GM06990 (cell line): Measurements from ENCODE around the gene UPF2.

Experiments used
- DNase-seq: peaks from one replicate; pipeline ENCODE4 v3.0.0-alpha.2; 2011; ENCODE audit not compliant: insufficient read length; ENCODE audit errors: extremely low read depth
- H3K27me3 ChIP-seq: replicated peaks from 2 replicates; pipeline ENCODE4 v1.6.0; 2011; ENCODE audit warnings: low read length; ENCODE audit not compliant: control insufficient read depth, insufficient read depth
- H3K36me3 ChIP-seq: 2 replicates; pipeline ENCODE4 v1.5.1; 2011; ENCODE audit warnings: low read length; ENCODE audit not compliant: control insufficient read depth, insufficient read depth
- H3K4me3 ChIP-seq: replicated peaks from 2 replicates; pipeline ENCODE4 v1.5.1; 2011; ENCODE audit warnings: low read depth, mild to moderate bottlenecking, control low read depth, low read length
- TF ChIP-seq, protein P1 (sequence below): IDR thresholded peaks from 2 replicates; pipeline ENCODE4 v1.5.1; 2011; ENCODE audit warnings: low read length, control low read depth, mild to moderate bottlenecking, inconsistent platforms; ENCODE audit not compliant: insufficient read depth, poor library complexity, severe bottlenecking

UPF2 gene

DNA sequence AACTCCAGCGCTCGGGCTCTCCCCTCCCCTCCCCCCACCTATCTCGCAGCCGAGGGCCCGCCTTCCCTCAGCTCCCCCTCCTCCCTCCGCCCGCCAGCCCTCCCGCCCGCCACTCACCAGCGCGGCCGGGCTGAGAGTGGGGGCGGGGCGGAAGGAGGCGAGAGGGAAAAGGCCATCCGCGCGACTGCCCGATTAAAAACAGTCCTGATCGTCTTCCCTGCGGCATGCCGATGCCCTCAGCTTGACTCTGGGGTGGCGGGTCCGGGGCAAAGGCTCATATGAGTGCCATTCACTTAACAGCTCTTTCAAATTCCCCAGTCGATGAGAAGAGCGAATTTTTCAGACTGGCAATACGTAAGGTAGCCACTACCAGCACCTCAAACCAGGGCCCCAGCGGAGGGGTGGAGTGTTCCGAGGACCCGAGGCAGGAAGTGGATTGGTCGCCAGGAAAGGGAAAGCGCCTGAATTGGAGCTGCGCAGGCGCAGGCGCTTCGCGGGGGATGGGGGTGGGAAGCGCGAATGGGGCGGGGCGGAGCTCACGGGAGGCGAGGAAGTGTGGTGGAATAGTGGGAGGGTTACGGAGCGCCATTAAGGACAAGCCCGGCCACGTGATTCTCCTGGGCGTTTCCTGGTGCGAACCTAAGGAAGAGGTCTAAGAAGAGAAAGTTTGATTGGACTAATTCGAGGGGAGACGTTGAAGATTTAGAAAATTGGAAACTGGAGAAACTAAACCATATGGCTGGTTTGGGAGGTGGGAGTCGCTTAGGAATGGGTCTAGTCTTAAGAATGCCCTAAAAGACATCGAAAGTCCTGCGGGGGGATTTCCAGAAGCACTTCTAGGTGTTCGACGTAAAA, at the start of gene UPF2:
UPF2 (minus strand) TSS at position 13 of the 855 bp plus-strand sequence. CDS start 7,386 bp downstream, outside the sequence.
- H3K36me3 ChIP-seq, result no peaks in the 10 kb centered on the region
- no peaks in the 10 kb centered on the region for H3K27me3 ChIP-seq
- DNase-seq, result peak; percentile 99
- peak within 1 kb of the TSS; percentile 100 for H3K4me3 ChIP-seq
- TF ChIP-seq, protein P1, sequence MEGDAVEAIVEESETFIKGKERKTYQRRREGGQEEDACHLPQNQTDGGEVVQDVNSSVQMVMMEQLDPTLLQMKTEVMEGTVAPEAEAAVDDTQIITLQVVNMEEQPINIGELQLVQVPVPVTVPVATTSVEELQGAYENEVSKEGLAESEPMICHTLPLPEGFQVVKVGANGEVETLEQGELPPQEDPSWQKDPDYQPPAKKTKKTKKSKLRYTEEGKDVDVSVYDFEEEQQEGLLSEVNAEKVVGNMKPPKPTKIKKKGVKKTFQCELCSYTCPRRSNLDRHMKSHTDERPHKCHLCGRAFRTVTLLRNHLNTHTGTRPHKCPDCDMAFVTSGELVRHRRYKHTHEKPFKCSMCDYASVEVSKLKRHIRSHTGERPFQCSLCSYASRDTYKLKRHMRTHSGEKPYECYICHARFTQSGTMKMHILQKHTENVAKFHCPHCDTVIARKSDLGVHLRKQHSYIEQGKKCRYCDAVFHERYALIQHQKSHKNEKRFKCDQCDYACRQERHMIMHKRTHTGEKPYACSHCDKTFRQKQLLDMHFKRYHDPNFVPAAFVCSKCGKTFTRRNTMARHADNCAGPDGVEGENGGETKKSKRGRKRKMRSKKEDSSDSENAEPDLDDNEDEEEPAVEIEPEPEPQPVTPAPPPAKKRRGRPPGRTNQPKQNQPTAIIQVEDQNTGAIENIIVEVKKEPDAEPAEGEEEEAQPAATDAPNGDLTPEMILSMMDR, result no peak

DNA sequence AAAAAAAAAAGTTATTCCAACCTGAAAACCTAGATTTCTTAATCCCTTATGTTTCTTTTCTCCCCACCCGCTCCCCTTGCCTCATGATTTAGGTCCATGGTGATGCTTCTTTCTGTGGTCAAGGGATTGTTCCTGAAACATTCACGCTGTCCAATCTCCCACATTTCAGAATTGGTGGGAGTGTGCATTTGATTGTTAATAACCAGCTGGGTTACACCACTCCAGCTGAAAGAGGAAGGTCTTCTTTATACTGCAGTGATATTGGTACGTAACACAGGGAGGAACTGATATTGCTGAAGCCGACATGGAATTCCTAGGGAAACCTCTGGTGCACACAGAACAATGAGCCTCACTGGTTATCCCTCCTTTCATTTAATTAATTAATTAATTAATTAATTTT, 48.8 kb upstream of the UPF2 start:
- no peak overlapping the region for H3K4me3 ChIP-seq
- no peak for DNase-seq
- H3K36me3 ChIP-seq, result peaks cover 22% of the 10 kb centered on the region
- TF ChIP-seq, protein P1, result no peak
- no peaks in the 10 kb centered on the region for H3K27me3 ChIP-seq

GRCh38 chr10:12088919-12089318, 46.3 kb upstream of the UPF2 start:
- no peak for DNase-seq
- Histone ChIP-seq H3K27me3 (no peaks in the 10 kb centered on the region), H3K36me3 (peaks cover 21% of the 10 kb centered on the region), H3K4me3 (no peak overlapping the region)
- TF ChIP-seq, protein P1, result no peak

GRCh38 chr10:12081879-12082557, 39.4 kb upstream of the UPF2 start:
- H3K4me3 ChIP-seq, result no peak overlapping the region
- no peak for DNase-seq
- TF ChIP-seq, protein P1, result no peak
- peaks cover 4% of the 10 kb centered on the region for H3K36me3 ChIP-seq
- no peaks in the 10 kb centered on the region for H3K27me3 ChIP-seq

- no peaks in the 10 kb centered on the region for H3K27me3 ChIP-seq
- H3K36me3 ChIP-seq, result peaks cover 3% of the 10 kb centered on the region
- H3K4me3 ChIP-seq, result no peak overlapping the region
- TF ChIP-seq, protein P1, result no peak
- no peak for DNase-seq
These were observed 38.9 kb upstream of the UPF2 start for GRCh38 chr10:12081470-12081869.
